Lower lobe of right lung (tissue), 2 donors: ENCODE data around the gene OXT. TPM values are rescaled to one million over a fixed set of nuclear protein-coding genes. Genes with fewer than 3 reads are reported as not detected.
A peak's percentile ranks its signal among the peaks of the same experiment; 100 is the strongest.
"Not testable (repeated sequence)": the region's sequence is repeated elsewhere in the genome, so short reads cannot be mapped to it uniquely, and the experiment has no call there.

Source experiments
- ATAC-seq, 2 donors: fragments of 200-7000 bp; cut with Tn5 transposase; one replicate each; pipeline ENCODE4 v1.9.1; 2020 to 2022; ENCODE audit warnings: mild to moderate bottlenecking in 2 of 2, moderate library complexity in 2 of 2
- DNase-seq: peaks from one replicate; pipeline ENCODE4 v3.0.0-alpha.2; 2020
- H3K27ac ChIP-seq: fragments of 200-600 bp; one replicate; pipeline ENCODE4 v1.8.0; 2022
- H3K27me3 ChIP-seq: fragments of 200-600 bp; one replicate; pipeline ENCODE4 v1.8.0; 2022; ENCODE audit warnings: low read depth
- H3K36me3 ChIP-seq: fragments of 200-600 bp; one replicate; pipeline ENCODE4 v1.8.0; 2022; ENCODE audit warnings: mild to moderate bottlenecking
- H3K4me1 ChIP-seq: fragments of 200-600 bp; one replicate; pipeline ENCODE4 v1.8.0; 2022
- H3K4me3 ChIP-seq: fragments of 200-600 bp; one replicate; pipeline ENCODE4 v1.8.0; 2022; ENCODE audit warnings: mild to moderate bottlenecking
- H3K9me3 ChIP-seq: fragments of 200-600 bp; one replicate; pipeline ENCODE4 v1.8.0; 2022
- intact Hi-C: fragments of 100-400 bp; cut with DNase I; formaldehyde crosslinking; loops from one replicate; pipeline ENCODE4 v1.11.0; 2022
- total RNA-seq: library from RNA; stranded (reverse); fragmentation: NEBNext Ultra II Directional; extraction: Animal tissue kit (Norgen Biotek cat#: 25700); gene quantifications from one replicate; pipeline ENCODE4 v1.2.1, GENCODE V29; 2021
- TF ChIP-seq, protein P1 (sequence below): fragments of 200-600 bp; IDR thresholded peaks from one replicate; pipeline ENCODE4 v1.8.0; 2022; ENCODE audit warnings: antibody characterized with exemption, mild to moderate bottlenecking
- donor health status: DM: no; HTN: yes; CAD: no; lungs with severe emphysema.

OXT gene
- total RNA-seq, 1 donor from 2014 or later: not detected

DNA sequence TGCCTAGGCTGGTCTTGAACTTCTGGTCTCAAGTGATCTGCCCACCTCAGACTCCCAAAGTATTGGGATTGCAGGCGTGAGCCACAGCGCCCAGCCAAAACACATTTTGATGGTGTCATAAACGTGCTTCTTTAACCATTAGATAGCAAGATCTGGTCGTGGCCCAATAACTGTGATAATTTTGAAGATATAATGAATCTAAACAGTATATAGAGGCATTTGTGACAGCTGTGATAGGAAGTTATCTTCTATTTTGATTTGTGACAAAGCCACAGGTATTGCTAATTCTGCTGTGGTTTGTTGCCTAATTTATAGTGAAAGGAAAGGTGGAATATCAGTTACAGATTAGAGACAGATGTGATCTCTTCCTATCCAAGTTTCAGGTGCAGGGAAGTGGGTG is 695 bp upstream of the OXT start:
- H3K4me1 ChIP-seq: peaks cover 9% of the 10 kb centered on the region
- TF ChIP-seq, protein P1, sequence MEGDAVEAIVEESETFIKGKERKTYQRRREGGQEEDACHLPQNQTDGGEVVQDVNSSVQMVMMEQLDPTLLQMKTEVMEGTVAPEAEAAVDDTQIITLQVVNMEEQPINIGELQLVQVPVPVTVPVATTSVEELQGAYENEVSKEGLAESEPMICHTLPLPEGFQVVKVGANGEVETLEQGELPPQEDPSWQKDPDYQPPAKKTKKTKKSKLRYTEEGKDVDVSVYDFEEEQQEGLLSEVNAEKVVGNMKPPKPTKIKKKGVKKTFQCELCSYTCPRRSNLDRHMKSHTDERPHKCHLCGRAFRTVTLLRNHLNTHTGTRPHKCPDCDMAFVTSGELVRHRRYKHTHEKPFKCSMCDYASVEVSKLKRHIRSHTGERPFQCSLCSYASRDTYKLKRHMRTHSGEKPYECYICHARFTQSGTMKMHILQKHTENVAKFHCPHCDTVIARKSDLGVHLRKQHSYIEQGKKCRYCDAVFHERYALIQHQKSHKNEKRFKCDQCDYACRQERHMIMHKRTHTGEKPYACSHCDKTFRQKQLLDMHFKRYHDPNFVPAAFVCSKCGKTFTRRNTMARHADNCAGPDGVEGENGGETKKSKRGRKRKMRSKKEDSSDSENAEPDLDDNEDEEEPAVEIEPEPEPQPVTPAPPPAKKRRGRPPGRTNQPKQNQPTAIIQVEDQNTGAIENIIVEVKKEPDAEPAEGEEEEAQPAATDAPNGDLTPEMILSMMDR: no peak
- no peak overlapping the region for H3K4me3 ChIP-seq
- ATAC-seq (no peak), DNase-seq (no peak)
- H3K27ac ChIP-seq: no peak overlapping the region
- intact Hi-C loops: no loop called here
- peaks cover 23% of the 10 kb centered on the region for H3K27me3 ChIP-seq
- H3K36me3 ChIP-seq: no peaks in the 10 kb centered on the region
- no peaks in the 10 kb centered on the region for H3K9me3 ChIP-seq

DNA sequence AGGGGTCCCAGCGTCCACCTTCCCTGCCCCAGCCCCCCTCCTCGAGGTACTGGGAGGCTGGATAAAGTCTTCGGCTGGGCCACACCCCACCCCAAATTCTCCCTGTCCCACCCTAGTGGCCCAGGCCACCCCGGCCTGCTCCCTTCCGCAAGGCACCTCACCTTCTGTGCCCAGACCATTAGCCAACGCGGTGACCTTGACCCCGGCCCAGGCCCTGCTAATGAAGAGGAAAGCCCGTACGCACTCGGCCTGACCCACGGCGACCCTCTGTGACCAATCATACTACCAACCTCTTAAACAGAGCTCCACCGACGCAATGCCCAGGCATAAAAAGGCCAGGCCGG is 182 bp upstream of the OXT start:
- no peak for DNase-seq
- Histone ChIP-seq H3K4me3 (peak overlapping the region; percentile 59), H3K36me3 (no peaks in the 10 kb centered on the region), H3K4me1 (peaks cover 9% of the 10 kb centered on the region), H3K27me3 (peaks cover 23% of the 10 kb centered on the region), H3K9me3 (no peaks in the 10 kb centered on the region), H3K27ac (no peak overlapping the region)
- TF ChIP-seq, protein P1: no peak
- intact Hi-C loops: no loop called here
- no peak for ATAC-seq

DNA sequence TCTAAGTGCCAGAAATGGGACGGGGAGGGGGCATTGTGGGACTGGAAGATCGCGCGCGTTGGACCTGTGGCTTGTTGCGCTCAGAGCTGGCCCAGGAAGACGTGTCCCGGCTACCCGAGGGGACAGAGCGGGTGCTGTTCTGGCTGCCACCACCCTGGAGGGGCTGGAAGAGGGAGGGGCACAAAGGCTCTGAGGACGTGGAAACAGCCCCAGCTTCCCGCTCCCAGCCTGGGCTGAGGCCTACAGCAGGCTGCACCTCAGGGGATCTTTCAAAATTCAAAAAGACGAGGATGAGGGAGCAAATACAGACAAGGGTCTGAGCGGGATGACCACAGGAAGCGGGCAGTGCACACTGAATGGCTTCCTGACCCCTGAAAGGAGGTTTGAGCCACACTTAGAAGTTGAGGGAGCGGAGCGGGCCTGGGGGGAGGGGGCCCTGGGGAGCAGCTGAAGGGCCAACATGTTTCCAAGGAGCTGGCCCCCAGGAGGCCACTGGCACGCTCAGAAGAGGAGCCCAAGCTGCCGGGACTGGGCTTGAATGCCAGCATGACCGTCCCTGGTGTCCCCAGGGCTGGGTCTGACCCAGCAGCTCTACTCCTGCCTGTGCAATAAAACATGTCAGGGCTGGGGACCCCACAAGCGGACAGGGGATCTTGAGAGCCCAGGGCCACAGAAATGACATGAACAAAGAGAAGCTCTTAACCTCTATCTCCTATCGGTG is 1.3 kb downstream of the OXT start:
- H3K4me3 ChIP-seq: peak overlapping the region; percentile 59
- TF ChIP-seq, protein P1: no peak
- peaks cover 23% of the 10 kb centered on the region for H3K27me3 ChIP-seq

DNA sequence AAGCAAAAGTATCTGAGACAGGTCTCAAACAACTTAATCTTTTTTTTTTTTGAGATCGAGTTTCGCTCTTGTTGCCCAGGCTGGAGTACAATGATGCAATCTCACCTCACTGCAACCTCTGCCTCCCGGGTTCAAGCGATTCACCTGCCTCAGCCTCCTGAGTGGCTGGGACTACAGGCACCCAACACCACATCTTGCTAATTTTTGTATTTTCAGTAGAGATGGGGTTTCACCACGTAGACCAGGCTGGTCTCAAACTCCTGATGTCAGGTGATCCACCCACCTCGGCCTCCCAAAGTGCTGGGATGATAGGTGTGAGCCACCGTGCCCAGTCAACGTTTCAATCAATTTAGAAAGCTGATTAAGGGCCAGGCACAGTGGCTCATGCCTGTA is 1.8 kb downstream of the OXT start:
- DNase-seq, intact Hi-C loops: not testable (repeated sequence)
- H3K27me3 ChIP-seq: peaks cover 23% of the 10 kb centered on the region

More for the DNA sequence above, 1.3 kb downstream of the OXT start:
- peaks cover 9% of the 10 kb centered on the region for H3K4me1 ChIP-seq
- H3K9me3 ChIP-seq: no peaks in the 10 kb centered on the region
- intact Hi-C loops: no loop called here
- no peak overlapping the region for H3K27ac ChIP-seq
- no peaks in the 10 kb centered on the region for H3K36me3 ChIP-seq
- no peak for ATAC-seq
- DNase-seq: no peak

DNA sequence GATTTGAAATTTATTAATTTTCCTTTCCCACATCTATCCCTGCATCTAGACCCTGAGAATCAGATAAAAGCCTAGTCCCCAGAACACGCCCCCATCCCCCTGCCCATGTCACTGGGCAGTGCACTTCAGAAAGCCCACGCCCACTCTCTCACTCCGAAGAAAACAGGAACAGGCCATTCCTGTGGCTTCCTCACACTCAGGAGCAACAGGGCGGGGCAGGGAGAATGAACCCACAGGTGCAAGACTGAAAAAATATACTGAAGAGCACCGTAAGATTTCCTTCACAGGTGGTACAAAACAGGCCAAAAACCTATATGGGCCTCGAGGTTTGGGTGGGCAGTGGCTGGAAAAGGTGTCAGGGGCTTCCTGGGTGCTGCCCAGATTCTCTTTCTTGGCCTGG is 3.4 kb downstream of the OXT start:
- no peak for DNase-seq
- ATAC-seq: peak in 1 of 2 donors; percentile 65
- TF ChIP-seq, protein P1: no peak
- Histone ChIP-seq H3K4me3 (no peak overlapping the region), H3K36me3 (no peaks in the 10 kb centered on the region), H3K27ac (no peak overlapping the region), H3K4me1 (peaks cover 9% of the 10 kb centered on the region), H3K27me3 (peaks cover 23% of the 10 kb centered on the region), H3K9me3 (no peaks in the 10 kb centered on the region)
- intact Hi-C loops: no loop called here

More for the DNA sequence above, 1.8 kb downstream of the OXT start:
- H3K9me3 ChIP-seq, H3K36me3 ChIP-seq, H3K27ac ChIP-seq, H3K4me1 ChIP-seq, ATAC-seq, H3K4me3 ChIP-seq: not testable (repeated sequence)

DNA sequence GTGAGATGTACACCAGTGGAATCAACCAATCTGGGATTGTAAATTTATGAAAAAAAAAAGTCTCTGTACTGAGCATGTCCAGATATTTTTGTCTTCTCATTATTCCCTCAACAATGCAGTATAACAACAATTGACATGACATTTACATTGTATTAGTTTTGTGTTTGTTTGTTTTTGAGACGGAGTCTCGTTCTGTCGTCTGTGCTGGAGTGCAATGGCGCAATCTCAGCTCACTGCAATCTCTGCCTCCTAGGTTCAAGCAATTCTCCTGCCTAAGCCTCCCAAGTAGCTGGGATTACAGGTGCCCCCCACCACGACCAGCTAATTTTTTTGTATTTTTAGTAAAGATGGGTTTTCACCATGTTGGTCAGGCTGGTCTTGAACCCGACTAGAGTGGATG is 3.9 kb downstream of the OXT start:
- H3K36me3 ChIP-seq, intact Hi-C loops, ATAC-seq, H3K4me1 ChIP-seq, H3K4me3 ChIP-seq, DNase-seq, H3K9me3 ChIP-seq, H3K27ac ChIP-seq: not testable (repeated sequence)
- H3K27me3 ChIP-seq: peaks cover 23% of the 10 kb centered on the region
